Stimulated activated naive CD8-positive, alpha-beta T cell treated with anti-CD3 and anti-CD28 coated beads, Interleukin-15, amount 100 ng/mL, for 72 hours (primary cell): Measurements from ENCODE around the gene SHC1.

ENCODE experiments used
- ATAC-seq: fragments of 150-1000 bp; cut with Tn5 transposase; 2 replicates; pipeline ENCODE4 v1.10.0; 2021; ENCODE audit warnings: mild to moderate bottlenecking, moderate library complexity
- DNase-seq, 2 donors: peaks; one replicate each; pipeline ENCODE4 v3.0.0; 2021 to 2022
- H3K27ac Mint-ChIP-seq, 2 donors: one replicate each; pipeline ENCODE4 v1.8.0; 2022; ENCODE audit warnings: mild to moderate bottlenecking in 2 of 2, mixed read lengths in 2 of 2, moderate library complexity in 2 of 2
- H3K27me3 Mint-ChIP-seq: one replicate; pipeline ENCODE4 v1.8.0; 2022; ENCODE audit warnings: mixed read lengths
- H3K4me1 Mint-ChIP-seq: one replicate; pipeline ENCODE4 v1.8.0; 2022; ENCODE audit warnings: mild to moderate bottlenecking, mixed read lengths
- H3K4me3 Mint-ChIP-seq, 2 donors: one replicate each; pipeline ENCODE4 v1.8.0; 2022; ENCODE audit warnings: mild to moderate bottlenecking in 2 of 2, mixed read lengths in 2 of 2, moderate library complexity in 1 of 2
- H3K9me3 Mint-ChIP-seq, 2 donors: one replicate each; pipeline ENCODE4 v1.8.0; 2022; ENCODE audit warnings: mixed read lengths in 2 of 2

Gene SHC1

GRCh38 chr1:155011004-155011416, 40.5 kb upstream of the SHC1 start:
- Mint-ChIP-seq H3K9me3 (no peaks in the 10 kb centered on the region), H3K27ac (no peak overlapping the region), H3K27me3 (peaks cover 3% of the 10 kb centered on the region), H3K4me3 (peak overlapping the region; percentile 30 to 52), H3K4me1 (peaks cover 94% of the 10 kb centered on the region)
- no peak for ATAC-seq
- DNase-seq = no peak

GRCh38 chr1:155010211-155010918, 39.8 kb upstream of the SHC1 start:
- Mint-ChIP-seq H3K27ac (peak overlapping the region in 1 of 2 donors; percentile 23), H3K9me3 (no peaks in the 10 kb centered on the region), H3K27me3 (no peaks in the 10 kb centered on the region), H3K4me3 (peak overlapping the region; percentile 58 to 73), H3K4me1 (peaks cover 94% of the 10 kb centered on the region)
- ATAC-seq (no peak), DNase-seq (no peak)

GRCh38 chr1:155009742-155010141, 39.2 kb upstream of the SHC1 start:
- Mint-ChIP-seq H3K27me3 (no peaks in the 10 kb centered on the region), H3K4me1 (peaks cover 99% of the 10 kb centered on the region), H3K9me3 (no peaks in the 10 kb centered on the region), H3K4me3 (peak overlapping the region; percentile 58 to 73), H3K27ac (no peak overlapping the region)
- DNase-seq (no peak), ATAC-seq (no peak)

- DNase-seq (no peak), ATAC-seq (no peak)
- peaks cover 100% of the 10 kb centered on the region for H3K4me1 Mint-ChIP-seq
- peak overlapping the region; percentile 70 to 74 for H3K4me3 Mint-ChIP-seq
- peak overlapping the region in 1 of 2 donors; percentile 89 for H3K27ac Mint-ChIP-seq
- no peaks in the 10 kb centered on the region for H3K27me3 Mint-ChIP-seq
- H3K9me3 Mint-ChIP-seq = no peaks in the 10 kb centered on the region
These were observed 38.7 kb upstream of the SHC1 start for GRCh38 chr1:155009221-155009711.

GRCh38 chr1:155008015-155008941, 37.7 kb upstream of the SHC1 start:
- DNase-seq (no peak), ATAC-seq (no peak)
- peak overlapping the region in 1 of 2 donors; percentile 89 for H3K27ac Mint-ChIP-seq
- peaks cover 99% of the 10 kb centered on the region for H3K4me1 Mint-ChIP-seq
- no peaks in the 10 kb centered on the region for H3K27me3 Mint-ChIP-seq
- H3K4me3 Mint-ChIP-seq = peak overlapping the region in 1 of 2 donors; percentile 66
- H3K9me3 Mint-ChIP-seq = no peaks in the 10 kb centered on the region

- peaks cover 90% of the 10 kb centered on the region for H3K4me1 Mint-ChIP-seq
These were observed 36.8 kb upstream of the SHC1 start for GRCh38 chr1:155007251-155007828.

GRCh38 chr1:155006601-155007101, 36.1 kb upstream of the SHC1 start:
- ATAC-seq (peak; percentile 20), DNase-seq (peak in 1 of 2 donors; percentile 55)
- peak overlapping the region; percentile 89 to 93 for H3K4me3 Mint-ChIP-seq
- H3K27me3 Mint-ChIP-seq = no peaks in the 10 kb centered on the region
- peak overlapping the region; percentile 99 for H3K27ac Mint-ChIP-seq
- H3K4me1 Mint-ChIP-seq = peaks cover 83% of the 10 kb centered on the region
- no peaks in the 10 kb centered on the region for H3K9me3 Mint-ChIP-seq

More at GRCh38 chr1:155007251-155007828, 36.8 kb upstream of the SHC1 start:
- Mint-ChIP-seq H3K27me3 (no peaks in the 10 kb centered on the region), H3K9me3 (no peaks in the 10 kb centered on the region), H3K4me3 (no peak overlapping the region), H3K27ac (peak overlapping the region in 1 of 2 donors; percentile 99)
- DNase-seq (no peak), ATAC-seq (no peak)

GRCh38 chr1:155005076-155006011, 34.8 kb upstream of the SHC1 start:
- H3K9me3 Mint-ChIP-seq = no peaks in the 10 kb centered on the region
- peak overlapping the region; percentile 89 to 93 for H3K4me3 Mint-ChIP-seq
- ATAC-seq = peak; percentile 1
- H3K27me3 Mint-ChIP-seq = no peaks in the 10 kb centered on the region
- no peak for DNase-seq
- H3K4me1 Mint-ChIP-seq = peaks cover 71% of the 10 kb centered on the region
- H3K27ac Mint-ChIP-seq = peak overlapping the region; percentile 99

GRCh38 chr1:155004352-155005075, 34.0 kb upstream of the SHC1 start:
- peak overlapping the region; percentile 99 for H3K27ac Mint-ChIP-seq
- peaks cover 71% of the 10 kb centered on the region for H3K4me1 Mint-ChIP-seq
- H3K9me3 Mint-ChIP-seq = no peaks in the 10 kb centered on the region
- DNase-seq = peak; percentile 43 to 83
- H3K4me3 Mint-ChIP-seq = peak overlapping the region; percentile 89 to 93
- H3K27me3 Mint-ChIP-seq = no peaks in the 10 kb centered on the region
- ATAC-seq = peak; percentile 30

GRCh38 chr1:155003766-155004351, 33.3 kb upstream of the SHC1 start:
- no peaks in the 10 kb centered on the region for H3K9me3 Mint-ChIP-seq
- ATAC-seq (no peak), DNase-seq (peak in 1 of 2 donors; percentile 65)
- no peaks in the 10 kb centered on the region for H3K27me3 Mint-ChIP-seq
- H3K4me1 Mint-ChIP-seq = peaks cover 71% of the 10 kb centered on the region
- H3K27ac Mint-ChIP-seq = peak overlapping the region; percentile 99
- peak overlapping the region; percentile 89 to 93 for H3K4me3 Mint-ChIP-seq

- ATAC-seq = no peak
- Mint-ChIP-seq H3K27ac (peak overlapping the region; percentile 99), H3K9me3 (no peaks in the 10 kb centered on the region), H3K4me3 (peak overlapping the region; percentile 89 to 93), H3K4me1 (peaks cover 71% of the 10 kb centered on the region), H3K27me3 (peaks cover under 1% of the 10 kb centered on the region)
- DNase-seq = peak in 1 of 2 donors; percentile 39
These were observed 32.7 kb upstream of the SHC1 start for GRCh38 chr1:155003227-155003765.

GRCh38 chr1:155002464-155003226, 32.1 kb upstream of the SHC1 start, which contains the start of gene ZBTB7B:
ZBTB7B (plus strand) TSS chr1:155002802; CDS start chr1:155014661, 11,859 bp downstream.
- Mint-ChIP-seq H3K27ac (peak within 1 kb of the TSS; percentile 99), H3K9me3 (no peaks in the 10 kb centered on the region), H3K4me3 (peak within 1 kb of the TSS; percentile 89 to 93), H3K4me1 (peaks cover 71% of the 10 kb centered on the region), H3K27me3 (peaks cover 7% of the 10 kb centered on the region)
- DNase-seq (peak in 1 of 2 donors; percentile 44), ATAC-seq (no peak)
